T-cell (primary cell): ENCODE measurements around the gene FUBP1. TPM values are rescaled to one million over a fixed set of nuclear protein-coding genes. Genes with fewer than 3 reads are reported as not detected.

Experiments
- ATAC-seq, 4 experiments: fragments of 200-7000 bp in 3 of 4; fragments of 150-1000 bp in 1 of 4; cut with Tn5 transposase; replicated peaks in 1 of 4; 1 replicate in 3 of 4; 2 replicates in 1 of 4; pipeline ENCODE4 v1.10.0; 2021; ENCODE audit warnings: moderate library complexity in 3 of 4, mild to moderate bottlenecking in 2 of 4, moderate number of reproducible peaks in 1 of 4
- CTCF ChIA-PET, 2 donors: fragments of 300-600 bp; sonication (Branson Sonifier 250); formaldehyde crosslinking; loops; one replicate each; lab custom pipeline; 2022; ENCODE audit warnings: antibody characterized with exemption in 2 of 2; lab: Charles Lee
- POLR2A ChIA-PET, 2 donors: fragments of 300-600 bp; sonication (Branson Sonifier 250); formaldehyde crosslinking; loops; one replicate each; lab custom pipeline; 2022; ENCODE audit warnings: antibody characterized with exemption in 2 of 2; lab: Charles Lee
- DNase-seq, 35 experiments: peaks; one replicate each; pipeline versions ENCODE4 v3.0.0 to v3.0.0-alpha.2; 2013 to 2023
- H3K27ac ChIP-seq: one replicate; pipeline ENCODE4 v1.5.1; 2013; ENCODE audit warnings: low read length
- H3K27me3 ChIP-seq, 2 experiments: replicated peaks in 1 of 2; 1 replicate in 1 of 2; 2 replicates in 1 of 2; pipeline versions ENCODE4 v1.6.1 to v1.7.0; 2013; ENCODE audit warnings: low read length in 1 of 2, mixed read lengths in 1 of 2; ENCODE audit not compliant: control insufficient read depth in 2 of 2, insufficient read depth in 2 of 2; ENCODE audit errors: extremely low read depth in 1 of 2
- H3K36me3 ChIP-seq, 2 donors: 1 replicate in 1 of 2; 2 replicates in 1 of 2; pipeline versions ENCODE4 v1.6.1 to v1.7.0; 2013; ENCODE audit warnings: low read length in 1 of 2; ENCODE audit not compliant: control insufficient read depth in 2 of 2, insufficient read depth in 1 of 2; ENCODE audit errors: extremely low read depth in 1 of 2
- H3K4me1 ChIP-seq, 2 experiments: 1 replicate in 1 of 2; 2 replicates in 1 of 2; pipeline versions ENCODE4 v1.6.1 to v1.7.0; 2013; ENCODE audit warnings: low read length in 2 of 2, mixed read lengths in 1 of 2; ENCODE audit not compliant: insufficient read depth in 2 of 2, control insufficient read depth in 1 of 2; ENCODE audit errors: extremely low read depth in 1 of 2
- H3K4me3 ChIP-seq, 2 donors: 1 replicate in 1 of 2; 2 replicates in 1 of 2; pipeline versions ENCODE4 v1.5.1 to v1.7.0; 2013; ENCODE audit warnings: mild to moderate bottlenecking in 2 of 2, low read length in 1 of 2, moderate library complexity in 1 of 2; ENCODE audit not compliant: control insufficient read depth in 1 of 2; ENCODE audit errors: extremely low read depth in 1 of 2
- H3K9me3 ChIP-seq: 2 replicates; pipeline ENCODE4 v1.7.0; 2013
- H3K27ac Mint-ChIP-seq, 2 donors: one replicate each; pipeline ENCODE4 v1.8.0; 2020 to 2021; ENCODE audit warnings: mild to moderate bottlenecking in 2 of 2, mixed read lengths in 2 of 2
- H3K27me3 Mint-ChIP-seq, 2 donors: one replicate each; pipeline ENCODE4 v1.8.0; 2021 to 2022; ENCODE audit warnings: mixed read lengths in 2 of 2
- H3K36me3 Mint-ChIP-seq: one replicate; pipeline ENCODE4 v1.8.0; 2021; ENCODE audit warnings: mixed read lengths
- H3K4me1 Mint-ChIP-seq, 3 donors: one replicate each; pipeline ENCODE4 v1.8.0; 2020 to 2022; ENCODE audit warnings: mixed read lengths in 3 of 3, mild to moderate bottlenecking in 1 of 3
- H3K4me3 Mint-ChIP-seq, 3 donors: one replicate each; pipeline ENCODE4 v1.8.0; 2020 to 2022; ENCODE audit warnings: mild to moderate bottlenecking in 3 of 3, mixed read lengths in 3 of 3, moderate library complexity in 3 of 3
- H3K9me3 Mint-ChIP-seq, 3 donors: one replicate each; pipeline ENCODE4 v1.8.0; 2020 to 2022; ENCODE audit warnings: mixed read lengths in 3 of 3
- WGBS: methylation state at CpG from one replicate; pipeline ENCODE4 v1.1.5; 2013; ENCODE audit warnings: missing lambda C conversion rate; ENCODE audit not compliant: insufficient coverage; 5-methylcytosine and 5-hydroxymethylcytosine counted together
- total RNA-seq, 35 experiments: library from RNA in 6 of 35; stranded (reverse) in 6 of 35; fragments of 120-200 nt in 1 of 35; gene quantifications; one replicate each; pipeline versions ENCODE4 v1.2.1 to v1.2.4 and lab custom pipeline; 2013 to 2026

FUBP1 gene
- total RNA-seq, 5 donors from 2014 or later (not counting 1 experiment from before 2014, with no cell fraction given) = 180 to 224 (median 194) TPM

GRCh38 chr1:77994117-77994705 lies 15.3 kb upstream of the FUBP1 start:
- Mint-ChIP-seq H3K27ac (no peak overlapping the region), H3K9me3 (no peaks in the 10 kb centered on the region), H3K4me1 (peaks cover 11 to 12% (median 12%) of the 10 kb centered on the region in 3 donors), H3K4me3 (no peak overlapping the region), H3K36me3 (peaks cover 6% of the 10 kb centered on the region), H3K27me3 (no peaks in the 10 kb centered on the region)
- no CpG with 5 or more reads among the region's 3 CpGs for WGBS
- Histone ChIP-seq H3K4me3 (no peak overlapping the region), H3K36me3 (peaks cover 2 to 10% of the 10 kb centered on the region in 2 donors), H3K27me3 (no peaks in the 10 kb centered on the region), H3K27ac (no peak overlapping the region), H3K9me3 (no peaks in the 10 kb centered on the region), H3K4me1 (no peaks in the 10 kb centered on the region)
- ATAC-seq = no peak
- DNase-seq = no peak
- POLR2A ChIA-PET = interaction anchor here (0.6 to 2.7 kb wide), 5 partner anchors 10 to 41 kb away, joined by 3 to 13 read pairs (median 7); partner anchors contain the start of genes DNAJB4 (in 2 of the 2) and FUBP1 (in 1 of the 2)
- CTCF ChIA-PET = interaction anchor here (0.6 to 1.4 kb wide), 3 partner anchors 12 to 120 kb away, joined by 4 to 6 read pairs (median 4); no protein-coding TSS in a partner anchor

GRCh38 chr1:77991638-77992037 lies 12.8 kb upstream of the FUBP1 start:
- Mint-ChIP-seq H3K4me3 (no peak overlapping the region), H3K9me3 (no peaks in the 10 kb centered on the region), H3K4me1 (peaks cover 14 to 33% (median 19%) of the 10 kb centered on the region in 3 donors), H3K27ac (no peak overlapping the region), H3K36me3 (peaks cover 7% of the 10 kb centered on the region), H3K27me3 (no peaks in the 10 kb centered on the region)
- no peaks in the 10 kb centered on the region for H3K4me1 ChIP-seq
- H3K4me3 ChIP-seq = no peak overlapping the region
- DNase-seq (no peak), ATAC-seq (no peak)
- H3K27ac ChIP-seq = no peak overlapping the region
- ChIA-PET POLR2A (interaction anchor here (0.7 to 0.9 kb wide), 2 partner anchors 13 to 26 kb away, joined by 4 to 6 read pairs; partner anchors contain the start of gene DNAJB4 (in 1 of the 2)), CTCF (no interaction called here)
- H3K27me3 ChIP-seq = no peaks in the 10 kb centered on the region
- H3K36me3 ChIP-seq = peaks cover 2 to 10% of the 10 kb centered on the region in 2 donors
- H3K9me3 ChIP-seq = no peaks in the 10 kb centered on the region

GRCh38 chr1:77990629-77991204 lies 11.8 kb upstream of the FUBP1 start:
- DNase-seq (no peak), ATAC-seq (no peak)
- 83% methylated on average over 1 of the region's 3 CpGs for WGBS
- Mint-ChIP-seq H3K9me3 (no peaks in the 10 kb centered on the region), H3K36me3 (peaks cover 11% of the 10 kb centered on the region), H3K4me1 (peaks cover 14 to 33% (median 26%) of the 10 kb centered on the region in 3 donors), H3K27me3 (no peaks in the 10 kb centered on the region), H3K27ac (no peak overlapping the region), H3K4me3 (no peak overlapping the region)
- H3K27me3 ChIP-seq = no peaks in the 10 kb centered on the region
- no peak overlapping the region for H3K4me3 ChIP-seq
- no peaks in the 10 kb centered on the region for H3K4me1 ChIP-seq
- ChIA-PET CTCF (interaction anchor here in 1 of 2 donors (0.5 to 0.6 kb wide), 2 partner anchors 9 to 1628 kb away, joined by 3 to 4 read pairs; no protein-coding TSS in a partner anchor), POLR2A (interaction anchor here (0.6 to 0.9 kb wide), 4 partner anchors 14 to 115 kb away, joined by 4 to 6 read pairs (median 4); partner anchors contain the start of gene DNAJB4 (in 1 of the 2))
- no peaks in the 10 kb centered on the region for H3K9me3 ChIP-seq
- H3K36me3 ChIP-seq = peaks cover 2 to 7% of the 10 kb centered on the region in 2 donors
- no peak overlapping the region for H3K27ac ChIP-seq

GRCh38 chr1:77989744-77990143 lies 10.9 kb upstream of the FUBP1 start:
- H3K4me1 ChIP-seq = no peaks in the 10 kb centered on the region
- H3K27me3 Mint-ChIP-seq = no peaks in the 10 kb centered on the region
- no peak overlapping the region for H3K4me3 Mint-ChIP-seq
- DNase-seq = no peak
- H3K4me3 ChIP-seq = no peak overlapping the region
- no peak overlapping the region for H3K27ac Mint-ChIP-seq
- WGBS = 100% methylated on average over 1 of the region's 2 CpGs
- no peaks in the 10 kb centered on the region for H3K9me3 Mint-ChIP-seq
- H3K36me3 Mint-ChIP-seq = peaks cover 11% of the 10 kb centered on the region
- H3K36me3 ChIP-seq = peaks cover 2 to 3% of the 10 kb centered on the region in 2 donors
- H3K4me1 Mint-ChIP-seq = peaks cover 19 to 33% (median 28%) of the 10 kb centered on the region in 3 donors
- H3K27ac ChIP-seq = no peak overlapping the region
- POLR2A ChIA-PET = no interaction called here
- H3K27me3 ChIP-seq = no peaks in the 10 kb centered on the region
- ATAC-seq = peak in 1 of 4 experiments; percentile 26
- CTCF ChIA-PET = no interaction called here
- H3K9me3 ChIP-seq = no peaks in the 10 kb centered on the region

GRCh38 chr1:77987919-77988318 lies 9.0 kb upstream of the FUBP1 start:
- Mint-ChIP-seq H3K4me1 (peaks cover 30 to 39% (median 38%) of the 10 kb centered on the region in 3 donors), H3K36me3 (peaks cover 12% of the 10 kb centered on the region), H3K9me3 (no peaks in the 10 kb centered on the region), H3K27ac (no peak overlapping the region), H3K4me3 (no peak overlapping the region), H3K27me3 (no peaks in the 10 kb centered on the region)
- WGBS = 89% methylated on average over 1 of the region's 2 CpGs
- DNase-seq (no peak), ATAC-seq (no peak)
- POLR2A ChIA-PET = interaction anchor here in 1 of 2 donors (1.1 kb wide), 1 partner anchor 17 kb away, joined by 5 read pairs; the partner anchor contains the start of gene DNAJB4
- Histone ChIP-seq H3K27ac (no peak overlapping the region), H3K36me3 (peaks cover 0 to 3% of the 10 kb centered on the region in 2 donors), H3K4me1 (no peaks in the 10 kb centered on the region), H3K27me3 (no peaks in the 10 kb centered on the region), H3K4me3 (no peak overlapping the region), H3K9me3 (no peaks in the 10 kb centered on the region)
- CTCF ChIA-PET = no interaction called here

- Histone ChIP-seq H3K4me3 (no peak overlapping the region), H3K9me3 (no peaks in the 10 kb centered on the region), H3K27me3 (no peaks in the 10 kb centered on the region), H3K36me3 (no peaks in the 10 kb centered on the region), H3K27ac (no peak overlapping the region), H3K4me1 (no peaks in the 10 kb centered on the region)
- Mint-ChIP-seq H3K9me3 (no peaks in the 10 kb centered on the region), H3K36me3 (peaks cover 13% of the 10 kb centered on the region), H3K27ac (no peak overlapping the region), H3K4me1 (peaks cover 34 to 39% (median 39%) of the 10 kb centered on the region in 3 donors), H3K27me3 (no peaks in the 10 kb centered on the region), H3K4me3 (no peak overlapping the region)
- no peak for ATAC-seq
- no peak for DNase-seq
- POLR2A ChIA-PET = no interaction called here
- CTCF ChIA-PET = no interaction called here
Observed at GRCh38 chr1:77986810-77987209, 7.9 kb upstream of the FUBP1 start.
